Spleen (tissue), 11 donors: ENCODE data around the gene RENBP. TPM values are rescaled to one million over a fixed set of nuclear protein-coding genes. Genes with fewer than 3 reads are reported as not detected.

ENCODE experiments used
- DNase-seq: peaks from one replicate; pipeline ENCODE4 v3.0.0-alpha.2; 2020
- H3K27ac ChIP-seq, 8 donors: fragments of 200-600 bp; sonication (generic) in 7 of 8; 1 replicate in 4 of 8; 2 replicates in 4 of 8; pipeline versions ENCODE4 v1.5.0 to v1.8.0; 2016 to 2021; ENCODE audit warnings: inconsistent platforms in 4 of 8, mild to moderate bottlenecking in 4 of 8, moderate library complexity in 1 of 8
- H3K27me3 ChIP-seq, 7 donors: fragments of 200-600 bp; sonication (generic) in 6 of 7; replicated peaks in 1 of 7; 1 replicate in 4 of 7; 2 replicates in 3 of 7; pipeline versions ENCODE4 v1.5.0 to v1.8.0; 2016 to 2021; ENCODE audit warnings: inconsistent platforms in 3 of 7, mild to moderate bottlenecking in 1 of 7
- H3K36me3 ChIP-seq, 6 donors: fragments of 200-600 bp; sonication (generic) in 5 of 6; 1 replicate in 4 of 6; 2 replicates in 2 of 6; pipeline versions ENCODE4 v1.5.0 to v1.8.0; 2016 to 2021; ENCODE audit warnings: inconsistent platforms in 2 of 6
- H3K4me1 ChIP-seq, 6 donors: fragments of 200-600 bp; sonication (generic) in 5 of 6; 1 replicate in 3 of 6; 2 replicates in 3 of 6; pipeline versions ENCODE4 v1.5.0 to v1.8.0; 2016 to 2021; ENCODE audit warnings: inconsistent platforms in 3 of 6
- H3K4me3 ChIP-seq, 8 donors: fragments of 200-600 bp; sonication (generic) in 7 of 8; 1 replicate in 4 of 8; 2 replicates in 4 of 8; pipeline versions ENCODE4 v1.5.0 to v1.8.0; 2016 to 2021; ENCODE audit warnings: inconsistent platforms in 4 of 8, mild to moderate bottlenecking in 4 of 8, moderate library complexity in 2 of 8
- H3K9me3 ChIP-seq, 8 donors: fragments of 200-600 bp; sonication (generic) in 7 of 8; 1 replicate in 4 of 8; 2 replicates in 4 of 8; pipeline versions ENCODE4 v1.5.0 to v1.8.0; 2016 to 2021; ENCODE audit warnings: inconsistent platforms in 4 of 8
- POLR2A ChIP-seq, 3 donors: fragments of 450-650 bp; IDR thresholded peaks; one replicate each; pipeline ENCODE4 v1.5.1; 2017; ENCODE audit warnings: antibody characterized with exemption in 3 of 3, mild to moderate bottlenecking in 1 of 3
- POLR2AphosphoS5 ChIP-seq, 3 donors: sonication (generic); formaldehyde crosslinking; IDR thresholded peaks; one replicate each; pipeline ENCODE4 v1.5.1; 2017; ENCODE audit warnings: antibody characterized with exemption in 3 of 3
- WGBS, 5 donors: extraction: QIAGEN DNeasy Blood & Tissue Kit in 3 of 5; methylation state at CpG; one replicate each; pipeline versions ENCODE4 v1.1.5 to v1.1.7; 2013 to 2018; 5-methylcytosine and 5-hydroxymethylcytosine counted together
- intact Hi-C: fragments of 100-400 bp; cut with DNase I; formaldehyde crosslinking; loops from one replicate; pipeline ENCODE4 v1.15.0; 2023; ENCODE audit warnings: low total_unique reads
- polyA plus RNA-seq, 3 donors: library from polyadenylated mRNA; stranded (reverse); fragments of 200-250 nt; gene quantifications; one replicate each; pipeline ENCODE4 v1.2.1, GENCODE V29; 2013
- total RNA-seq, 7 donors: library from RNA; depleted of rRNA in 3 of 7; stranded (reverse); fragments of >200 nt in 3 of 7; fragmentation: NEBNext Ultra II Directional in 4 of 7; extraction: Animal tissue kit (Norgen Biotek cat#: 25700) in 4 of 7; gene quantifications; one replicate each; pipeline versions ENCODE4 v1.1.0 to v1.2.1, GENCODE V29; 2016 to 2021
- TF ChIP-seq, protein P1 (sequence below), 11 experiments: fragments of 200-600 bp in 7 of 11; fragments of 450-650 bp in 4 of 11; sonication (generic) in 4 of 11; IDR thresholded peaks in 8 of 11; conservative IDR thresholded peaks in 3 of 11; 1 replicate in 7 of 11; 2 replicates in 4 of 11; pipeline versions ENCODE4 v1.4.0 to v1.8.0; 2016 to 2021; ENCODE audit warnings: antibody characterized with exemption in 11 of 11, inconsistent platforms in 4 of 11, mild to moderate bottlenecking in 1 of 11
- donor health status: healthy with polysubstance abuse.
- donor health status: DM: no; HTN: no; CAD: no; lungs with moderate emphysema.
- donor health status: DM: no; HTN: no; CAD: no.
- donor health status: Bipolar disorder and iron deficiency.
- donor health status: healthy.
- donor health status: DM: no; HTN: no; CAD: no.
- donor health status: DM: yes; HTN: yes; CAD: no.

RENBP gene
- total and polyA plus RNA-seq, 10 donors: 42.0 to 105 (median 63.5) TPM

DNA sequence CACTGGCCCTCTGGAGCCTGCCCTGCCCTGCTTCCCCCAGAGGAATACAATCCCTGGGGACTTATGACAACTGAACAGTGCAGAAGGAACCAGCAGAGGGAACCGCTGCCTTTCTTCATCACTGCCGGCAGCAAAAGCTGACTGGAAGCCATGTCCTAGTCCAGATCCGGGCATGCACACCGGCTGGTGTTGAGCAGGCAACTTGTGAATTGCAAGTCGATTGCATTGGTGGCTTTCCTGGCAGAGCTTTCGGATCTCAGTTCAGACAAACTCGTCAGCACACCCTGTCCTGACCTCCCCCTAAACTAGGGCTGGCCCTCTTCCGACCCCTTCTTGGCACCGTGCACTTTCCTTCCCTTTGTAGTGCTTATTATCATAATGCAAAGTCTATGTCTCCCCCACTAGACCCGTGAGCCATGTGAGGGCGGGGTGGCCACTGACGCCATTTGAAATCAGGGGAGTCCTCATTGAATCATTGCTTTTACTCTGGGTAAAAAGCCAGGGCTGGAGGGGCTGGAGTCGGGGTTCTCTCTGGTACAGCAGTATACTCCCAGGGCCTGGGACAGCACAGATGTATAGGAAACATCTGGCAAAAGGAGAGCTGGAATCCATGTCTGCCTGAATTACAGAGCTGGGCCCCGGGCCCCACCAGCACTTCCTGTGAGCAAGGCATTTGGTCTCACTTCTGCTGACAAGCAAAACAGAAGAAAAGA is 20.1 kb downstream of the RENBP start:
- peak; percentile 88 for DNase-seq
- H3K27me3 ChIP-seq: peaks cover 0 to 18% (median 0%) of the 10 kb centered on the region in 7 donors
- peaks cover 0 to 28% (median 7%) of the 10 kb centered on the region in 6 donors for H3K36me3 ChIP-seq
- TF ChIP-seq POLR2AphosphoS5 (IDR thresholded peaks at IDR 0.05) (peak; percentile 15 to 51 (median 50)), POLR2A (IDR thresholded peaks at IDR 0.05) (no peak)
- TF ChIP-seq, protein P1, sequence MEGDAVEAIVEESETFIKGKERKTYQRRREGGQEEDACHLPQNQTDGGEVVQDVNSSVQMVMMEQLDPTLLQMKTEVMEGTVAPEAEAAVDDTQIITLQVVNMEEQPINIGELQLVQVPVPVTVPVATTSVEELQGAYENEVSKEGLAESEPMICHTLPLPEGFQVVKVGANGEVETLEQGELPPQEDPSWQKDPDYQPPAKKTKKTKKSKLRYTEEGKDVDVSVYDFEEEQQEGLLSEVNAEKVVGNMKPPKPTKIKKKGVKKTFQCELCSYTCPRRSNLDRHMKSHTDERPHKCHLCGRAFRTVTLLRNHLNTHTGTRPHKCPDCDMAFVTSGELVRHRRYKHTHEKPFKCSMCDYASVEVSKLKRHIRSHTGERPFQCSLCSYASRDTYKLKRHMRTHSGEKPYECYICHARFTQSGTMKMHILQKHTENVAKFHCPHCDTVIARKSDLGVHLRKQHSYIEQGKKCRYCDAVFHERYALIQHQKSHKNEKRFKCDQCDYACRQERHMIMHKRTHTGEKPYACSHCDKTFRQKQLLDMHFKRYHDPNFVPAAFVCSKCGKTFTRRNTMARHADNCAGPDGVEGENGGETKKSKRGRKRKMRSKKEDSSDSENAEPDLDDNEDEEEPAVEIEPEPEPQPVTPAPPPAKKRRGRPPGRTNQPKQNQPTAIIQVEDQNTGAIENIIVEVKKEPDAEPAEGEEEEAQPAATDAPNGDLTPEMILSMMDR (IDR thresholded peaks at IDR 0.05 in 8 of 11, conservative IDR thresholded peaks at IDR 0.05 in 3 of 11): peak in 8 of 11 experiments; percentile 27 to 59 (median 42)
- H3K4me3 ChIP-seq: peak overlapping the region; percentile 1 to 71 (median 52)
- intact Hi-C loops: no loop called here
- H3K27ac ChIP-seq: peak overlapping the region; percentile 27 to 99 (median 97)
- peaks cover 18 to 80% (median 73%) of the 10 kb centered on the region in 6 donors for H3K4me1 ChIP-seq
- no peaks in the 10 kb centered on the region for H3K9me3 ChIP-seq
- WGBS, 5 donors: 1 to 35% (median 8%) methylated on average over 10 to 14 of the region's 14 CpGs

DNA sequence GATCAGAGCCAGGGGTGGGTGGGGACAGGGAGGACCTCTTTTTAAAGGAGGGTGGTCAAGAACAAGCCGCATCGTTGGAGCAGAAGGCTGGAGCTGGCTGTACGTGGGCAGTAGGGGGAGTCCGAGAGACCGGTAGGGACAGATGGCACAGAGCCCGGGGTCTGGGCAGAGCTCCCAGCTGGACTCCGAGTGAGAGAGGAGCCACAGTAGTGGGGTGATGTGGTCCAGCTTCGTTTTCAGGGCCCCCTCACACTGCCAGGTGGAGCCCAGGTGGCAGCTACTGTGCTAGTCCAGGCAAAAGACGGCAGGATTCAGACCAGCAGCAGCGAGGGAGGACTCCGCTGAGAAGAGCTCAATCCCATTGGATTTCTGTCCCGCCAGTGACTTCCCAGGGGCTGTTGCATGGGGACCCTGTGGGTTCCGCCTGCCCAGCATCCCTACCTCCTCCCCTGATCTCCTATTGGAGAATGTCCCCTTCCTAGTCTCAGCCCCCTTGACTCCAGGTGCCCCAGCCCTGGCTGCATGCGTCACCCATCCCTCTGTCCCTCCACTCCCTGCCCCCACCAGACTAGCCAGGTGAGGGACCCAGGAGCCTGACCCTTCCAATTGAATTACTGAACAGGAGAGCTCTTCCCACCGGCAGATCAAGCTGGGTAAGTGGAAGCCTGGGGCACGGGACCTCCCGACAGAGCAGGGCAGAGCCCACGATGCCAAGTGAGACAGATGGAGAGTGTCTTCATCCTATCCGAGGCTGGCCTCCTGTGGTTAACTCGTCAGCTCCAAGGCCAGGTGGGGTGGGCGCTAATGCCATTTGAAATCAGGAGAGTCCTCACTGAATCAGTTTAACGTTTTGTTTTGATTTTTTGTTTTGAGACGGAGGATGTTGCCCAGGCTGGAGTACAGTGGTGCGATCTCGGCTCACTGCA is 21.2 kb downstream of the RENBP start:
- Histone ChIP-seq H3K9me3 (no peaks in the 10 kb centered on the region), H3K4me1 (peaks cover 9 to 71% (median 65%) of the 10 kb centered on the region in 6 donors), H3K36me3 (peaks cover 0 to 38% (median 13%) of the 10 kb centered on the region in 6 donors), H3K27me3 (peaks cover 0 to 18% (median 0%) of the 10 kb centered on the region in 7 donors), H3K4me3 (peak overlapping the region in 5 of 8 donors; percentile 38 to 71 (median 55)), H3K27ac (peak overlapping the region in 6 of 8 donors; percentile 32 to 99 (median 97))
- intact Hi-C loops: no loop called here
- peak; percentile 86 for DNase-seq
- TF ChIP-seq POLR2AphosphoS5 (IDR thresholded peaks at IDR 0.05) (peak; percentile 9 to 20 (median 16)), POLR2A (IDR thresholded peaks at IDR 0.05) (no peak)
- TF ChIP-seq, protein P1 (IDR thresholded peaks at IDR 0.05 in 8 of 11, conservative IDR thresholded peaks at IDR 0.05 in 3 of 11): peak in 9 of 11 experiments; percentile 25 to 54 (median 47)
- WGBS, 5 donors: 40 to 64% (median 52%) methylated on average over 17 to 25 of the region's 25 CpGs

DNA sequence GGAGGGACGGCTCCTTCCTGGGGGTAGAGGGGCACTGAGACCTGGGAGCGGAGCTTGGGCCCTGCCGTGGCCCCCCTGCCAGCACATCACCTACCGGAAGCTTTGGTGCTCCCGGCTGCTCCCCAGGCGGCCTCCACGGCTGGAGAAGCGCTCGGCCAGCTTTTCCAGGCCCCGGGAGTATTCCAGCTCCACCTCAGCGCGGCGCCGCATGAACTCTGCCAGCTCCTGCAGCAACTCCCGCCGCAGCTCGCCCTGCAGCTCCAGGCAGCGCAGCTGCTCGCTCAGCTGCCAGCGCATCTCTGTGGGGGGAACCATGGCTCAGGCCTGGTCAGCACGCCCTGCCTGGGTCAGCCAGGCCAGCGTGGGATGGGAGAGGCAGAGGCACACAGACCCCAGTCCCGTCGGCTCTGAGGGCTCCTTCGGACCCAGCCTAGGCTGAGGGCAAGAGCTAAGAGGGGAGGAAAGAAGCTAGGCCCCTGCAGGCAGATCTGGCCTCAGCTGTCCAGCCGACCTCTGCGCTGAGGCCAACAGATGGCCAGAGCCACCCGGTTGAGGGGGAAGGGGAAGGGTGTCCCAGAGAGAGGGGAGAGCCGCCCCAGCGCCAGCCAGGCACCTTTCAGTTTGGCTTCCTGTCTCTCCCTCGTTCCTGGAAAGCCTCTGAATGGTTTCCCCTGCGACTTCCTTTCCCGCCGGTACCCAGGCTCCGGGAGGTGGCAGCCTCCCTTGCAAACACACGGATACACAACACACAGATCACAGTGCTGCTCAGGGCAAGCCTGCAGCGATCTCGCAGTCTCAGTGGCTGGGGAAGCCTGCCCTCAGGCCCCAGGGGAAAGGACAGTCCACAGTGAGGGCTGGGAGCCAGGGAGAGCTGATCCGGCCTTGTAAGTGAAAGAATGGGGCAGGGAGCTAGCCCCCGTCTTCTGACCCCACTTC is 22.7 kb downstream of the RENBP start:
- Histone ChIP-seq H3K9me3 (no peaks in the 10 kb centered on the region), H3K36me3 (peaks cover 0 to 52% (median 17%) of the 10 kb centered on the region in 6 donors), H3K27ac (peak overlapping the region in 6 of 8 donors; percentile 22 to 99 (median 97)), H3K4me3 (peak overlapping the region in 3 of 8 donors; percentile 4 to 71 (median 11)), H3K4me1 (peaks cover 9 to 61% (median 55%) of the 10 kb centered on the region in 6 donors), H3K27me3 (peaks cover 0 to 18% (median 0%) of the 10 kb centered on the region in 7 donors)
- intact Hi-C loops: no loop called here
- peak; percentile 81 for DNase-seq
- TF ChIP-seq POLR2A (IDR thresholded peaks at IDR 0.05) (no peak), POLR2AphosphoS5 (IDR thresholded peaks at IDR 0.05) (peak in 2 of 3 donors; percentile 44)
- WGBS, 5 donors: 44 to 63% (median 53%) methylated on average over 18 to 40 of the region's 40 CpGs; no CpG with 5 or more reads in 1 of the 5 donors
